Measurements from ENCODE around the gene CCDC7.
"Not testable (repeated sequence)": the region's sequence is repeated elsewhere in the genome, so short reads cannot be mapped to it uniquely, and the experiment has no call there.

CCDC7 gene

DNA sequence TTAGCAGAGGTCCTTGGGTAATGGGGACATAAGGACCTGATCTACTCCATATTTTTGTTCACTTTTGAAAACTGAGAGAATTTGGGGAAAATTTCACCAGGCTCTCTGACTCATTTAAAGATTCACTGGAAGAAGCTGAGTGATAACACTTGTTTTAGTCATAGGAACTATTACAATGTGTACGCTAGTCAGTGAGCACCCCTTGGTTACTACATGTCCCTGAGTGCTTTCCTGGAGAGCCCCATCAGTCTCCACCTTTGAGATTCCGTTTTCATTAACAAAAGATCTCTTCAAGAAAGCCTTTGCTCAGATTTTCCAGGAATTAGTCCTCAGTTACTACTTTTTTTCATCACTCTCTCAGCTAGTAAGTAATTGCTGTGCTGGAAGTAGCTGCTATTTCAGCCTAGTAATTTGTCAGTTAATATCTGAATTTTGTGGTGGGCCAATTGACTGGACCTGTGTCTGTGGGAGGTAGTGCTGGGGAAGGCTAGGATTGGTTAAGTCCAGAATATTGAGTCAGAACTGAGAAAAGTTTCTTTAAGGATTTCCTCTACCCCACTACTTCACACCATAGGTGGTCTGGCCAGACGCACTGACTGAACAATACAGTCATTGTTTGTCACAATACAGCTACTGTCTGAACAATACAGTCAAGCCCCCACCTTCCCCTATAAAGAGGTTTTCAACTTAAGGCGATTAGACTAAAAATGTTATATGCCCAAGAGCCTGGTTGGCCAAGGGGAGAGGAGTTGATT lies 235.0 kb downstream of the CCDC7 start:
- no peak for TF ChIP-seq CTCF (IDR thresholded peaks at IDR 0.05; ENCODE audit: borderline replicate concordance, insufficient read depth, low read depth, low read length)
- no peak overlapping the region for H3K4me3 ChIP-seq (ENCODE audit: low read depth, low read length)

DNA sequence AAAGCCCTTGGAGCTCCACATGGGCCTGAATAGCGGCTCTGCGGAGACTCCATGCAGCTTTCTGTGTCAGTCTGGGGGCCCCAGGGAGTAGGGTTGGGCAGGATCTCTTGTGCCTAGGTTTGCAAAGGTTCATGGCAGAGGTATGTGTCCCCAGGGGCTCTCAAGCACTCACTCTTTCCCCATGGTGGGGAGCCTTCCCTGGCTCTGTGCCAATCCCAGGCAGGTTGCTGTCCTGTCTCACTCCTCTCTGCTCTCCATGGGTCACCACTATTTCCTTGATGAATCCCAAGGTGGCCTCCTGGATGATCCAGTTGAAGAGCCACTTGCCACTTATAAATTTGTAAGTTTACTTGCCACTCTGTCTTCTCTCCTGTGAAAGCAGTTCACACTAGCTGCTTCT lies 238.4 kb downstream of the CCDC7 start:
- no peak for TF ChIP-seq CTCF (IDR thresholded peaks at IDR 0.05; ENCODE audit: borderline replicate concordance, insufficient read depth, low read depth, low read length)

GRCh38 chr10:32687116-32687515 lies 241.2 kb downstream of the CCDC7 start:
- no peak overlapping the region for H3K4me3 ChIP-seq (ENCODE audit: low read depth, low read length)
- TF ChIP-seq CTCF (IDR thresholded peaks at IDR 0.05; ENCODE audit: borderline replicate concordance, insufficient read depth, low read depth, low read length) = no peak

More for the DNA sequence above, 238.4 kb downstream of the CCDC7 start:
- no peak overlapping the region for H3K4me3 ChIP-seq (ENCODE audit: low read depth, low read length)

- no peak overlapping the region for H3K4me3 ChIP-seq (ENCODE audit: low read depth, low read length)
- no peak for TF ChIP-seq CTCF (IDR thresholded peaks at IDR 0.05; ENCODE audit: borderline replicate concordance, insufficient read depth, low read depth, low read length)
Observed at GRCh38 chr10:32687546-32687945, 241.6 kb downstream of the CCDC7 start.

- no peak for TF ChIP-seq CTCF (IDR thresholded peaks at IDR 0.05; ENCODE audit: borderline replicate concordance, insufficient read depth, low read depth, low read length)
- no peak overlapping the region for H3K4me3 ChIP-seq (ENCODE audit: low read depth, low read length)
Observed at GRCh38 chr10:32692174-32692573, 246.2 kb downstream of the CCDC7 start.

GRCh38 chr10:32693441-32693979 lies 247.6 kb downstream of the CCDC7 start:
- TF ChIP-seq CTCF (IDR thresholded peaks at IDR 0.05; ENCODE audit: borderline replicate concordance, insufficient read depth, low read depth, low read length) = no peak

GRCh38 chr10:32699683-32700082 lies 253.7 kb downstream of the CCDC7 start:
- not testable (repeated sequence) for H3K4me3 ChIP-seq (ENCODE audit: low read depth, low read length)

More at GRCh38 chr10:32693441-32693979, 247.6 kb downstream of the CCDC7 start:
- no peak overlapping the region for H3K4me3 ChIP-seq (ENCODE audit: low read depth, low read length)

All from GM12875 (cell line).